ENCODE data around the gene CNTNAP2.
A peak's percentile ranks its signal among the peaks of the same experiment; 100 is the strongest.

Gene CNTNAP2

GRCh38 chr7:147472556-147472955, 1356.0 kb downstream of the CNTNAP2 start:
- DNase-seq: no peak

GRCh38 chr7:147474862-147475261, 1358.3 kb downstream of the CNTNAP2 start:
- DNase-seq: no peak

GRCh38 chr7:147477526-147477925, 1360.9 kb downstream of the CNTNAP2 start:
- no peak for DNase-seq

- DNase-seq: no peak
Measured at GRCh38 chr7:147478796-147479195, 1362.2 kb downstream of the CNTNAP2 start.

- DNase-seq: no peak
Measured at GRCh38 chr7:147483634-147484292, 1367.2 kb downstream of the CNTNAP2 start.

GRCh38 chr7:147485660-147486210, 1369.1 kb downstream of the CNTNAP2 start:
- DNase-seq: no peak

- DNase-seq: no peak
Measured at GRCh38 chr7:147492606-147493005, 1376.0 kb downstream of the CNTNAP2 start.

GRCh38 chr7:147496209-147496608, 1379.6 kb downstream of the CNTNAP2 start:
- no peak for DNase-seq

- no peak for DNase-seq
Measured at GRCh38 chr7:147497246-147497645, 1380.6 kb downstream of the CNTNAP2 start.

GRCh38 chr7:147498081-147498480, 1381.5 kb downstream of the CNTNAP2 start:
- DNase-seq: no peak

GRCh38 chr7:147509035-147509501, 1392.5 kb downstream of the CNTNAP2 start:
- DNase-seq: no peak

- DNase-seq: no peak
Measured at GRCh38 chr7:147509541-147510200, 1393.1 kb downstream of the CNTNAP2 start.

GRCh38 chr7:147510201-147510542, 1393.6 kb downstream of the CNTNAP2 start:
- no peak for DNase-seq

- no peak for DNase-seq
Measured at GRCh38 chr7:147510923-147511322, 1394.3 kb downstream of the CNTNAP2 start.

- no peak for DNase-seq
Measured at GRCh38 chr7:147513451-147513850, 1396.8 kb downstream of the CNTNAP2 start.

GRCh38 chr7:147516391-147516790, 1399.8 kb downstream of the CNTNAP2 start:
- DNase-seq: no peak

- DNase-seq: no peak
Measured at GRCh38 chr7:147519062-147519461, 1402.5 kb downstream of the CNTNAP2 start.

GRCh38 chr7:147523056-147523455, 1406.5 kb downstream of the CNTNAP2 start:
- peak in 2 of 51 donors; percentile 3 to 7 for DNase-seq

- DNase-seq: peak in 1 of 51 donors; percentile 17
Measured at GRCh38 chr7:147524726-147525250, 1408.2 kb downstream of the CNTNAP2 start.

GRCh38 chr7:147525325-147525724, 1408.7 kb downstream of the CNTNAP2 start:
- no peak for DNase-seq

- DNase-seq: no peak
Measured at GRCh38 chr7:147535701-147536111, 1419.1 kb downstream of the CNTNAP2 start.

GRCh38 chr7:147539685-147540084, 1423.1 kb downstream of the CNTNAP2 start:
- DNase-seq: no peak

GRCh38 chr7:147540743-147541142, 1424.1 kb downstream of the CNTNAP2 start:
- DNase-seq: no peak
